SJSA1 (cell line): ENCODE measurements around the gene CEP128. TPM values are rescaled to one million over a fixed set of nuclear protein-coding genes. Genes with fewer than 3 reads are reported as not detected.
"Not testable (repeated sequence)": the region's sequence is repeated elsewhere in the genome, so short reads cannot be mapped to it uniquely, and the experiment has no call there.

ENCODE experiments used
- DNase-seq, 2 experiments: peaks; one replicate each; pipeline ENCODE4 v3.0.0-alpha.2; 2015 to 2020; ENCODE audit warnings: low spot score in 2 of 2, low read depth in 1 of 2
- H3K27ac ChIP-seq: fragments of 250-450 bp; sonication (Bioruptor Pico); 2 replicates; pipeline ENCODE4 v1.5.1; 2020; ENCODE audit warnings: mild to moderate bottlenecking, moderate library complexity
- H3K27me3 ChIP-seq: fragments of 250-450 bp; sonication (Bioruptor Pico); replicated peaks from 2 replicates; pipeline ENCODE4 v1.5.1; 2020; ENCODE audit warnings: mild to moderate bottlenecking, moderate library complexity
- H3K36me3 ChIP-seq: fragments of 250-450 bp; sonication (Bioruptor Pico); 2 replicates; pipeline ENCODE4 v1.5.1; 2020; ENCODE audit warnings: mild to moderate bottlenecking
- H3K4me1 ChIP-seq: fragments of 250-450 bp; sonication (Bioruptor Pico); replicated peaks from 2 replicates; pipeline ENCODE4 v1.6.1; 2021; ENCODE audit warnings: mild to moderate bottlenecking
- H3K4me3 ChIP-seq: fragments of 250-450 bp; sonication (Bioruptor Pico); 2 replicates; pipeline ENCODE4 v1.5.1; 2020; ENCODE audit warnings: mild to moderate bottlenecking
- H3K9me3 ChIP-seq: fragments of 250-450 bp; sonication (Bioruptor Pico); replicated peaks from 2 replicates; pipeline ENCODE4 v1.5.1; 2020; ENCODE audit warnings: mild to moderate bottlenecking
- total RNA-seq: library from RNA; depleted of rRNA; stranded (reverse); fragments of >200 nt; shearing (Covaris generic); gene quantifications from 2 replicates; pipeline ENCODE4 v1.2.3, GENCODE V29; 2014

CEP128 gene
- total RNA-seq, 1 experiment from 2014 or later: 5.2 TPM

DNA sequence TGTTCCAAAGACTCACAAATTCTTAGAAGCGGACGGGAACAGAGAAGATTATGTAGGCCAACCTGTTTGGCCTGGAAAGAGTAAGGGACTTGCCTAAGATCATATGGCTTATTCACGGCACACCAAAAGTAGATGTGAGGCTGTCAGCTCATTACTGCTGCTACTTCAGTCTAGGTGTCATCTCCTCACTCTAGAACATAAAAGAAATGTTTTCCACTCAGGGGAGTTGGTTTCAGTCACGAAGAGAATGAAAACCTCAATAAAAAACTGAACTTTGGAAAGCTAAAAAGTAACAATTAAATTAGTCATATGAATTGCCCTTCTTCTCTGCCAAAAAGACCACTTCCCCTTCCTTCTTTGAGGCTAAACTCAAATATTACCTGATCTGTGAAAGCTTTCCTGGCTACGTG lies 658 bp upstream of the CEP128 start:
- Histone ChIP-seq H3K4me3 (peak overlapping the region; percentile 55), H3K27ac (peak overlapping the region; percentile 16; the same call in 1 of the 2 replicates), H3K27me3 (no peaks in the 10 kb centered on the region), H3K9me3 (no peaks in the 10 kb centered on the region), H3K36me3 (peaks cover 3% of the 10 kb centered on the region; the same call in 1 of the 2 replicates), H3K4me1 (peaks cover 16% of the 10 kb centered on the region)
- no peak for DNase-seq

DNA sequence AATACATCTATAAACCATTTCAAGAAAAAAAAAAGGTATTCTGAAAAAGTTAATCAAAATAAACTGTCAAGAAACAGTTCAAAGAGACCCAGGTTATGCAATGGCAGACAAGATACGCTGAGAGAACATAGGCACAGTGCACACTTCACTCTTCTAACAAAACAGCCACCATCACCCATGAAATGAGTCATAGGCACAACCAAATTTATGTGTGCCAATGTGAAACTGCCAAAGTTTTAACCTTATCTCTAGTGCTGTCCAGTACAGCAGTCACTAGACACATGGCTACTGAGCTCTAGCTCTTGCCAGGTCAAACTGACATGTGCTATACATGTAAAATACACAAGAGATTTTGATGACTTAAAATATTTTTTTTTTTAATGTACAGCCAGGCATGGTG lies 1.4 kb downstream of the CEP128 start:
- H3K4me3 ChIP-seq: no peak overlapping the region
- no peaks in the 10 kb centered on the region for H3K9me3 ChIP-seq
- H3K4me1 ChIP-seq: peaks cover 16% of the 10 kb centered on the region
- no peak overlapping the region for H3K27ac ChIP-seq
- H3K36me3 ChIP-seq: peaks cover 3% of the 10 kb centered on the region; the same call in 1 of the 2 replicates
- DNase-seq: no peak
- H3K27me3 ChIP-seq: no peaks in the 10 kb centered on the region

DNA sequence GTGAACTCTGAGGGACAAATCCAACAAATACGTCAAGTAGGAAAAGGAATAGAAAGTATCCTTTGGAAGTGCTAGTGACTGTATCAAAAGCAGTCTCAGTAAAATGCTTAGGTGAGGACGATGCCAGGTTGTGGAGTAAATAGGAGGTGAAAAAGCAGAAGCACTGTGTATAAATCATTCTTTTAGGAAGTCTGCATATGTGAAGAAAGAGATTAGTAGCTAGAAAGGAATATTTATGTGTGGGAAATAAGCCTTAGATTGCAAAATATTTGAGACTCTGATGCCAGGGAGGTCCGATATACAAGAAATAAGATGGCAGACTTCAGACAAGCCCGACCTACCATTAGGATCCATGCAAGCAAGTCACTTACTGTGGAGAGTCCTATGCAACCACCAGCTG lies 7.9 kb downstream of the CEP128 start:
- H3K27me3 ChIP-seq: no peaks in the 10 kb centered on the region
- peaks cover 8% of the 10 kb centered on the region for H3K4me1 ChIP-seq
- H3K4me3 ChIP-seq: no peak overlapping the region
- DNase-seq: no peak
- H3K9me3 ChIP-seq: no peaks in the 10 kb centered on the region
- no peaks in the 10 kb centered on the region for H3K36me3 ChIP-seq
- no peak overlapping the region for H3K27ac ChIP-seq

DNA sequence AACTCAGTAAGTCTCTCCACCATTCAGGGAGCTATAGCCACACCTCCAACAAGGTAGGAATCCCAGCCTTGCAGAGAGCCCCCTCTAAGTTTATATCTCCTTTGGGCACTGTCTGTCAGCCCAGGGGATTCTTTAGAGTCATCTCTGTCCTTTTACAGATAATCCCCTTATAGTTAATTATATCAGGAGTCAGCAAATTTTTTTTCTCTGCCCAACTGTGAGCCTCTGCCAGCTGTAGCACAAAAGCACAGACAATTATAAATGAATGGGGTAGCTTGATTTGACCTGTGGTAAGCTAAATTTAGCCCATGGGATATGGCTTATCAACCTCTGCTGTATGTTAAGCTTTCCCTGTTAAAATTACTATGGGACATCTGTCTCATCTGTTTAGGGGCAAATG lies 8.3 kb downstream of the CEP128 start:
- Histone ChIP-seq H3K4me1 (peaks cover 8% of the 10 kb centered on the region), H3K36me3 (no peaks in the 10 kb centered on the region), H3K27me3 (no peaks in the 10 kb centered on the region), H3K9me3 (no peaks in the 10 kb centered on the region), H3K27ac (no peak overlapping the region), H3K4me3 (no peak overlapping the region)
- DNase-seq: no peak

DNA sequence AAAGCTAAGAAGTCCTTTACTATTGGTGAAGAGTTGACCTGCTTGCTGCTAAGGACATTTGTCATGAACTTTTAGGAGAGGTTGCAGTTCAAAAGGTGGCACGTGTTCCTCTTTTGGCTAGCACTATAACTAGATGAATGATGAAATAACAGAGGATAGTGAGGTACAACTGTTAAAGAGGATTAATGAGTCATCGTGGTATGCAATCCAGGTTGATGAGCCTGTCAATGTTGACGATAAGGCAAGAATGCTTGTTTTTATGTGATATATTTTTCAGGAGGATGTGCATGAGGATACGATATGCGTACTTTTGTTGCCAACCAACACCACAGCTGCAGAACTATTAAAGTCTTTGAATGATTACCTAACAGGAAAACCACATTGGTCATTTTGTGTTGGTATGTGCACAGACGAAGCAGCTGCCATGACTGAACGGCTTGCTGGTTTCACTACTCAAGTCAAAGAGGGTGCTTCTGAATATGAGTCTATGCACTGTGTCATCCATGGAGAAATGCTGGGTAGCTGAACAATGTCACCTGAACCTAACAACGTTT lies 10.6 kb downstream of the CEP128 start:
- no peaks in the 10 kb centered on the region for H3K27me3 ChIP-seq
- no peak overlapping the region for H3K27ac ChIP-seq
- no peaks in the 10 kb centered on the region for H3K36me3 ChIP-seq
- no peaks in the 10 kb centered on the region for H3K9me3 ChIP-seq
- H3K4me3 ChIP-seq: no peak overlapping the region
- peaks cover 8% of the 10 kb centered on the region for H3K4me1 ChIP-seq
- DNase-seq: peak in 1 of 2 experiments; percentile 5

DNA sequence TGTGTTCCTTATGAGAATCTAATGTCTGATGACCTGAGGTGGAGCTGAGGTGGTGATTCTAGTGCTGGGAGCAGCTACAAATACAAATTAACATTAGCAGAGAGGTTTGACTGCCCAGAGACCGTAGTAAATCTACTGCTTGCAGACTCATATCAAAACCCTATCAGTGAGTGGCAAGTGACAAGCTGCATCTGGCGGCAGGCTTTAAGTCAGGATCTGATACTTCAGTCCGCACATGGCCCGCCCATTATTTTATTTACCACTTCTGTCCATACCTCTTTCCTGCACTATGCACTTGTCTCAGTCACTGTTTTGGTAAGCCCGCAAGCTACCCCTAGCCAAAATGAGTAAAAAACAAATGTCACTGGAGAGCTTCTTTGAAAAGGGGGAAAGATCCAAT lies 11.4 kb downstream of the CEP128 start:
- H3K9me3 ChIP-seq: no peaks in the 10 kb centered on the region
- H3K4me1 ChIP-seq: peaks cover 8% of the 10 kb centered on the region
- H3K27me3 ChIP-seq: no peaks in the 10 kb centered on the region
- no peaks in the 10 kb centered on the region for H3K36me3 ChIP-seq
- no peak overlapping the region for H3K27ac ChIP-seq
- no peak for DNase-seq
- H3K4me3 ChIP-seq: no peak overlapping the region

DNA sequence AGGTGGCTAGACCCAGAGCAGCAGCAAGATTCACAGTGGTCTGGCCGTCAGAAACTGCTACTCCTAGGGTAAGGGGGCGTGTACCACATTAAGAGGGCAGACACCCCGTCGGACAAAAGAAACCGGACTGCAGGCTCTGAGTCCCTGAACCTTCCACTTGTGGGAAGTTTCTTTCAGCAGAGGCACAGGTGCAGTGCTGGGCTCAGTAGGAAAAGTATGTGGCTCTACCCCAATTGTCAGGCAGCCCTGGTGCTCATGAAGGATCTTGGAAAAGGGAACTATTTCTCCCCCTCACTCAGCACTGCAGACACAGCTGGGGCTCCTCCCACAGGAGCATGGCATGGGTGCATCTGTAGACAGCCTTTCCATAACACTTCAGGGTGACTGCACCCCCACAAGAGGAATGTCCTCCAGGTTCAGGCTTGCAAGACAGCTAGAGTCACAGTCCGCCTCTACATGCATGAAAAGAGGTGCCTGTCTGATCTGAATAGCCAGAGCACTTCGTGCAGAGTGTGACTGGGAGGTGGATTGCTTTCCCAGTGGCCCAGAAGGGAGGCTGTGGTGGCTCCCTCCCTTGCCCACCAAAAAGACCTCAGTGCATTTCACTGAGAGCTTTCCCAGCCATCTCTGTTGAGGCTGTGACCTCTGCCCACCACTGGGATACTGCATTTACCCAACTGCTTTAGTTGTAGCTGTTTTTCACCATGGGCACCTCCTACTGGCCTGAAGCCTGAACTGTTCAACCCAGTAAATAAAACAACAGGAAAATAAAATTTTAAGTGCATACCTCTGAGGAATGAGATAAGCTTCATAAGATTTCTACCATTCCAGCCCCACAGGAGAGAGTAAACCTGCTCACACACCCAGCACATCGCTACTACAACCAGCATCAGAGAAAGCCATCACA lies 14.2 kb downstream of the CEP128 start:
- no peak overlapping the region for H3K27ac ChIP-seq
- no peaks in the 10 kb centered on the region for H3K36me3 ChIP-seq
- no peak overlapping the region for H3K4me3 ChIP-seq
- no peaks in the 10 kb centered on the region for H3K27me3 ChIP-seq
- H3K4me1 ChIP-seq: peaks cover 8% of the 10 kb centered on the region
- no peak for DNase-seq
- no peaks in the 10 kb centered on the region for H3K9me3 ChIP-seq

DNA sequence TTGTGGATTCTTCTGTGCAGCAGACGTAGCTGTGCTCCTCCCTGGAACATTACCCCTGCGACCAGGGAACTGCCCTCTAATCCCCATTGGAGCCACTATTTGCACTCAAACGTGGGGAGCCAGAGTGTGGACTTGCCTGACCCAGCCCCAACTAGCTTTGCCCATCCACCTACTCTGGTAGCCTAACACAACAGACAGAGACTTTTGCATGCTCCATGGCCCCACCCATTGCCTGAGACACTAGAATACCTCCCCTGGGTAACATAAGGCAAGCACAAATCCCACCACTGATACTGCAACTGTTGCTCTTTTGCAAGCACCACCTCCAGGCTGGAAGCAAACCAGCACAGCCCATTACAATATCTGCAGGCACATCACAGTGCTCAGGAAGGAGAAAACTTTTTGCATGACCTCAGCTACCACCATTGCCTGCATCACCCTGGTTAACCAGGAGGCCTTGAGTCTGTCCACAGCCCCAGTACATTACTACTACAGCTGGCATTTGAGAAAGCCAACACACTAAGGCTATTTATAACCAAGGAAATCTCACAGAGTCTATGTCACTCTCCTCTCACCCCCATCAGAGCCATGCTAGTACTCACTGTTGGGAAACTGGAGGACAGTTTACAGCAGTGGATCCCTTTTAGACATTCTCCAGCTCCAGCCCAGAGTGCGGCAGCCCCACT lies 15.0 kb downstream of the CEP128 start:
- Histone ChIP-seq H3K4me1 (peaks cover 8% of the 10 kb centered on the region), H3K36me3 (no peaks in the 10 kb centered on the region), H3K27me3 (no peaks in the 10 kb centered on the region), H3K4me3 (no peak overlapping the region), H3K27ac (no peak overlapping the region), H3K9me3 (no peaks in the 10 kb centered on the region)
- DNase-seq: no peak

DNA sequence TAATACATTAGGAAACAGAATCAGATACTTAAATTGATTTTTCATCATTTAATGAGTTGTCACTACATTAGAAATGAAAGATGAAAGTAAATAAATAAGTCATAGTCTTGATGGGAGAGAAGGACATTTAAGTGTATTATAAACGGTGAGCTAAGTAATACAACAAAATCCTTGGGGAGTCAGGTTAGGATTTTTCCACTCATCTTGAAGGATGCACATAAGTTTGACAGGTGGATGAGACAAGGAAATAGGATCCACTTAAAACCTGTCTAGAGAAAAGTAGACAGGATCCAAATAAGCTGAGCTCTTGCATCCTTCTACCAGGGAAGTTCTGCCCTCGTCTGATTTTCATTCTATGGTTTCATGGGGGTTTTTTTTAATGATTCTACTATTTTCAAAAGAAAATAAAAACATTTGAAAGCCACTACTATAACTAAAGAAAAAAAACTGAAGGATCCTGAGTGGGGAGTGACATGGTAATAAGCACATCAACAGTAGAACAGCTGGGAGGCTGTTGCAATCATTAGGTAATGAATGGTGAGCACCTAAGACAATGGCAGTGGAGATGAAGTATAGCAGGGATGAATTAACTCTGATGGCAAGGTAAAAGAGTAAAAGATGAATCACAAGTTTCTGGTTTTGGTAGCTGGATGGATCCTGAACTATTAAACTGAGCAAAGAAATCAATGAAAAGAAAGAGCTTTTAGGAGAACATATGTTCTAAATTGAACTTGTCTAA lies 17.0 kb downstream of the CEP128 start:
- H3K27ac ChIP-seq: no peak overlapping the region
- no peaks in the 10 kb centered on the region for H3K36me3 ChIP-seq
- DNase-seq: no peak
- no peaks in the 10 kb centered on the region for H3K27me3 ChIP-seq
- H3K9me3 ChIP-seq: no peaks in the 10 kb centered on the region
- no peak overlapping the region for H3K4me3 ChIP-seq
- H3K4me1 ChIP-seq: no peaks in the 10 kb centered on the region

DNA sequence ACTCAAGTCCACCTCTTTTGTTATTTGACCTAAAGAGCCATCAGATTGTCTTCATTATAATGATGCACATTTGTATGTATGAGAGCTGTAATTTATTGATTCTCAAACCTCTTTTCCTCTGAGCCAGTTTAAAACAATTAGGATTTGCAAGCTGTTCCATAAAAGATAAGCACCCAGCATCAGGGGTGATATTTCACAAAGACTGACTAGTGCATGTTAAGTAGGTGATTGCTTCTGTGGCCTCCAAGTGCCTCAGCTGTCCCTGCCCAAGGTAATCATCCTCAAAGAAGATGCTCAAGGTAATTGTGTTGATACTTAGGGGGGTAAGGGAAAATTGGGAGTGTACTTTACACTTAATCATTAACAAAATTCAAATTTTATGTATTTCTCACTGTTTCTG lies 18.2 kb downstream of the CEP128 start:
- H3K27ac ChIP-seq: no peak overlapping the region

DNA sequence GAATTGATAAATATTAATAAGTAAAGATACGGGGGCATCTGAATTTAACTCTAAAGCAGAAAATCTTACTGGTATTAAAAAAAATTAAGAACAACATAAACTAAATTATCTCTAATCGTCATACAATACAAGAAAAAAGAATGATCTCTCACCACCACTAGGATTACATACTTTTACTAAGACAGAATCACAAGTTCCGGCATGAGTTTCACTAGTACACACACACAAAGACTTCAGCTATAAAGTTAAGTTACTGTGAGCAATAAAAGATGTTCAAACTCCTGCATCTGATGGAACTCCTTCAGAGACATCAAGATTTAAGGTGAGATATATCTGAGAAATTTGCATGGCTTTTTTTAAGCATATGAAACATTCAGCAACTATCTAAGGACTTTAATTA lies 21.9 kb downstream of the CEP128 start:
- H3K27me3 ChIP-seq: no peaks in the 10 kb centered on the region
- no peak for DNase-seq
- no peak overlapping the region for H3K4me3 ChIP-seq
- no peaks in the 10 kb centered on the region for H3K4me1 ChIP-seq
- no peak overlapping the region for H3K27ac ChIP-seq
- H3K36me3 ChIP-seq: peaks cover 2% of the 10 kb centered on the region; the same call in 1 of the 2 replicates
- H3K9me3 ChIP-seq: no peaks in the 10 kb centered on the region

More for the DNA sequence above, 18.2 kb downstream of the CEP128 start:
- no peak overlapping the region for H3K4me3 ChIP-seq
- H3K9me3 ChIP-seq: no peaks in the 10 kb centered on the region
- H3K27me3 ChIP-seq: no peaks in the 10 kb centered on the region
- no peaks in the 10 kb centered on the region for H3K36me3 ChIP-seq
- DNase-seq: no peak
- H3K4me1 ChIP-seq: no peaks in the 10 kb centered on the region

DNA sequence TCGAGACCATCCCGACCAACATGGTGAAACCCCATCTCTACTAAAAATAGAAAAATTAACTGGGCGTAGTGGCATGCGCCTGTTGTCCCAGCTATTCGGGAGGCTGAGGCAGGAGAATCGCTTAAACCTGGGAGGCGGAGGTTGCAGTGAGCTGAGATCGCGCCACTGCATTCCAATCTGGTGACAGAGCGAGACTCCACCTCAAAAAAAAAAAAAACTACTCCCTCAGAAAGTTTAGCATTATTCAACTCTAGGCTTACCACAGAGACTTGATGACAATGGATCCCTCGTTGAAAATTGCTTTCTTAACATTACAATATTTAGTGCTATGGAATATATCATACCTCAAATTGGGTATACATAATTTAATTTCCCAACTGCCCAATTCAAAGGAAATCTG lies 29.5 kb downstream of the CEP128 start:
- not testable (repeated sequence) for H3K27me3 ChIP-seq, H3K27ac ChIP-seq, H3K4me3 ChIP-seq, H3K9me3 ChIP-seq, H3K36me3 ChIP-seq, DNase-seq, H3K4me1 ChIP-seq

DNA sequence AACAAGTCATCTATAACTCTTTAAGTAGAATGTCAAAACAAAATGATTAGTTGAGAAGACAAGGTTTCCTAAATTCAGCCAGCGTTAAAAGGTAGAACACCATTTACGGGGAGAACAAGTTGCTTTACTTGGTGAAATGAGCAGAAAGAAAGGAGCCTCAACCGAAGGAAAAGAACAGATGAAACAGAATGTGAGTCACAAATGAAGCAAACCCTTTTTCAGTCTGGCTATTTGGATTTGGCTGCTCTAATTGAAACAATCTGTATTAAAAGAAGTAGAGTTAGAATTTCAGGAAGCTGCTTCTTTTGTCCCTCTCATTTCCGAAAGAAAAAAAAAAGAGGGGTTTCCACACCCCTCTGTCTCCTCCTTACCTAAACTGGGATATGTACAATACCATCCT lies 34.6 kb downstream of the CEP128 start:
- Histone ChIP-seq H3K27me3 (no peaks in the 10 kb centered on the region), H3K4me3 (no peak overlapping the region), H3K9me3 (no peaks in the 10 kb centered on the region), H3K36me3 (peaks cover 2% of the 10 kb centered on the region; the same call in 1 of the 2 replicates), H3K27ac (no peak overlapping the region), H3K4me1 (no peaks in the 10 kb centered on the region)
- DNase-seq: no peak
